IMR-90 (cell line): ENCODE data around the gene ITGAL. TPM values are rescaled to one million over a fixed set of nuclear protein-coding genes. Genes with fewer than 3 reads are reported as not detected.

Experiments used
- ATAC-seq: fragments of 200-7000 bp; cut with Tn5 transposase; 2 replicates; pipeline ENCODE4 v1.9.1; 2020; ENCODE audit warnings: low read depth, mild to moderate bottlenecking, moderate library complexity
- BruUV-seq: library from RNA; stranded (reverse); fragments of 400-500 nt; replicated peaks from 2 replicates; lab custom pipeline; 2021; lab: Mats Ljungman, UMichigan
- CTCF ChIA-PET: fragments of 300-600 bp; formaldehyde crosslinking; extraction: SDS; loops from one replicate; lab custom pipeline; 2021; ENCODE audit warnings: antibody characterized with exemption; lab: Yijun Ruan, JAX
- POLR2A ChIA-PET: fragments of 300-600 bp; sonication (Branson Sonifier 250); formaldehyde crosslinking; loops from one replicate; lab custom pipeline; 2022; ENCODE audit warnings: antibody characterized with exemption; ENCODE audit not compliant: unreplicated experiment; lab: Charles Lee
- DNase-seq: peaks from one replicate; pipeline ENCODE4 v3.0.0; 2013
- H2AFZ ChIP-seq: replicated peaks from 2 replicates; pipeline ENCODE3; 2013; ENCODE audit warnings: low read length, mild to moderate bottlenecking; ENCODE audit not compliant: poor library complexity
- H2AK5ac ChIP-seq: 2 replicates; pipeline ENCODE4 v1.6.1; 2013; ENCODE audit warnings: low read depth, low read length, inconsistent platforms
- H2AK9ac ChIP-seq: replicated peaks from 2 replicates; pipeline ENCODE3; 2013; ENCODE audit warnings: mild to moderate bottlenecking, low read depth, low read length, moderate library complexity; ENCODE audit not compliant: poor library complexity
- H2BK120ac ChIP-seq: 2 replicates; pipeline ENCODE4 v1.6.1; 2013; ENCODE audit warnings: low read depth, low read length, inconsistent platforms
- H2BK15ac ChIP-seq: 3 replicates; pipeline ENCODE4 v1.6.1; 2013; ENCODE audit warnings: low read depth, low read length, inconsistent platforms
- H2BK20ac ChIP-seq: 2 replicates; pipeline ENCODE4 v1.6.1; 2013; ENCODE audit warnings: low read depth, mild to moderate bottlenecking, inconsistent platforms, low read length, moderate library complexity
- H2BK5ac ChIP-seq: 2 replicates; pipeline ENCODE4 v1.6.1; 2013; ENCODE audit warnings: mild to moderate bottlenecking, low read depth, low read length, inconsistent platforms; ENCODE audit not compliant: poor library complexity, severe bottlenecking
- H3K14ac ChIP-seq: replicated peaks from 2 replicates; pipeline ENCODE4 v1.6.1; 2013; ENCODE audit warnings: low read depth, low read length, inconsistent platforms
- H3K18ac ChIP-seq: 2 replicates; pipeline ENCODE4 v1.6.1; 2013; ENCODE audit warnings: low read depth, low read length, control low read depth
- H3K23ac ChIP-seq: 2 replicates; pipeline ENCODE4 v1.6.1; 2013; ENCODE audit warnings: low read depth, low read length, inconsistent platforms
- H3K27ac ChIP-seq: 2 replicates; pipeline ENCODE4 v1.5.1; 2013; ENCODE audit warnings: mild to moderate bottlenecking, control low read depth, low read length; ENCODE audit not compliant: insufficient read depth
- H3K27me3 ChIP-seq: 2 replicates; pipeline ENCODE4 v1.6.1; 2013; ENCODE audit warnings: low read length; ENCODE audit not compliant: control insufficient read depth, insufficient read depth
- H3K36me3 ChIP-seq: 2 replicates; pipeline ENCODE4 v1.6.1; 2013; ENCODE audit warnings: low read length, mixed read lengths; ENCODE audit not compliant: control insufficient read depth, insufficient read depth
- H3K4ac ChIP-seq: 2 replicates; pipeline ENCODE4 v1.6.1; 2013; ENCODE audit warnings: low read depth, low read length, inconsistent platforms
- H3K4me1 ChIP-seq: 2 replicates; pipeline ENCODE4 v1.6.1; 2013; ENCODE audit warnings: low read length, mixed read lengths; ENCODE audit not compliant: control insufficient read depth, insufficient read depth
- H3K4me2 ChIP-seq: 2 replicates; pipeline ENCODE4 v1.6.1; 2013; ENCODE audit warnings: low read depth, mild to moderate bottlenecking, control low read depth, low read length, moderate library complexity
- H3K4me3 ChIP-seq: 2 replicates; pipeline ENCODE4 v1.5.1; 2013; ENCODE audit warnings: low read depth, mild to moderate bottlenecking, control low read depth, low read length, moderate library complexity; ENCODE audit not compliant: insufficient read depth
- H3K56ac ChIP-seq: 2 replicates; pipeline ENCODE4 v1.6.1; 2013; ENCODE audit warnings: low read length, inconsistent platforms; ENCODE audit not compliant: insufficient read depth; ENCODE audit errors: extremely low read depth
- H3K79me1 ChIP-seq, 2 experiments: 2 replicates each; pipeline ENCODE4 v1.6.1; 2013; ENCODE audit warnings: low read length in 2 of 2, inconsistent platforms in 1 of 2, low read depth in 1 of 2
- H3K9ac ChIP-seq: 2 replicates; pipeline ENCODE4 v1.6.1; 2013; ENCODE audit warnings: low read depth, low read length, control low read depth
- H3K9me1 ChIP-seq: 2 replicates; pipeline ENCODE4 v1.6.1; 2013; ENCODE audit warnings: low read length, inconsistent platforms; ENCODE audit not compliant: insufficient read depth
- H3K9me3 ChIP-seq: 2 replicates; pipeline ENCODE4 v1.6.1; 2013; ENCODE audit warnings: low read length; ENCODE audit not compliant: control insufficient read depth, insufficient read depth
- H4K20me1 ChIP-seq: 2 replicates; pipeline ENCODE4 v1.6.1; 2013; ENCODE audit warnings: low read length, inconsistent platforms; ENCODE audit not compliant: insufficient read depth
- H4K5ac ChIP-seq: 2 replicates; pipeline ENCODE4 v1.6.1; 2013; ENCODE audit warnings: mild to moderate bottlenecking, low read depth, low read length, control low read depth
- H4K8ac ChIP-seq, 2 experiments: 2 replicates each; pipeline ENCODE4 v1.6.1; 2013; ENCODE audit warnings: low read depth in 2 of 2, low read length in 2 of 2, control low read depth in 1 of 2, inconsistent platforms in 1 of 2
- H4K91ac ChIP-seq: 2 replicates; pipeline ENCODE4 v1.6.1; 2013; ENCODE audit warnings: low read depth, low read length, inconsistent platforms; ENCODE audit not compliant: insufficient read depth
- BHLHE40 ChIP-seq: fragments of 150-350 bp; IDR thresholded peaks from 2 replicates; pipeline ENCODE4 v1.6.1; 2016; ENCODE audit warnings: mild to moderate bottlenecking, low read depth, low read length
- CEBPB ChIP-seq: IDR thresholded peaks from 2 replicates; pipeline ENCODE4 v1.6.1; 2012; ENCODE audit warnings: low read depth, low read length, improper control_type of control experiment
- FOS ChIP-seq: fragments of 150-350 bp; IDR thresholded peaks from 2 replicates; pipeline ENCODE4 v1.6.1; 2016; ENCODE audit warnings: low read depth, low read length
- MAZ ChIP-seq: IDR thresholded peaks from 2 replicates; pipeline ENCODE4 v1.6.1; 2012; ENCODE audit warnings: low read depth, mild to moderate bottlenecking, low read length, improper control_type of control experiment, moderate library complexity, borderline replicate concordance
- MXI1 ChIP-seq: IDR thresholded peaks from 2 replicates; pipeline ENCODE4 v1.6.1; 2012; ENCODE audit warnings: low read depth, mild to moderate bottlenecking, low read length, moderate library complexity, borderline replicate concordance
- NFE2L2 ChIP-seq: fragments of 150-350 bp; IDR thresholded peaks from 2 replicates; pipeline ENCODE4 v1.6.1; 2016; ENCODE audit warnings: low read depth, mild to moderate bottlenecking, low read length
- POLR2A ChIP-seq: IDR thresholded peaks from 2 replicates; pipeline ENCODE4 v1.6.1; 2012; ENCODE audit warnings: mild to moderate bottlenecking, low read depth, low read length
- RAD21 ChIP-seq: IDR thresholded peaks from 2 replicates; pipeline ENCODE4 v1.6.1; 2012; ENCODE audit warnings: low read length, improper control_type of control experiment
- RCOR1 ChIP-seq: IDR thresholded peaks from 2 replicates; pipeline ENCODE4 v1.6.1; 2012; ENCODE audit warnings: mild to moderate bottlenecking, low read length, improper control_type of control experiment; ENCODE audit not compliant: insufficient replicate concordance
- RFX5 ChIP-seq: IDR thresholded peaks from 2 replicates; pipeline ENCODE4 v1.8.0; 2012; ENCODE audit warnings: low read depth, mild to moderate bottlenecking, low read length, moderate library complexity
- SMC3 ChIP-seq: fragments of 150-350 bp; IDR thresholded peaks from 2 replicates; pipeline ENCODE4 v1.6.1; 2016; ENCODE audit warnings: low read depth, mild to moderate bottlenecking, antibody characterized with exemption, low read length, moderate library complexity
- WGBS, 2 experiments: methylation state at CpG; one replicate each; pipeline versions ENCODE4 v1.1.5 to v1.1.7; 2013; ENCODE audit warnings: missing lambda C conversion rate in 2 of 2; ENCODE audit not compliant: insufficient read length in 1 of 2; ENCODE audit errors: extremely low coverage in 2 of 2; 5-methylcytosine and 5-hydroxymethylcytosine counted together
- dilution Hi-C: fragments of 300-500 bp; cut with HindIII; formaldehyde crosslinking; loops from one replicate; pipeline ENCODE4 v1.14.3; 2018; ENCODE audit warnings: low sequenced_read_pairs; ENCODE audit not compliant: unreplicated experiment
- in situ Hi-C: fragments of 300-500 bp; cut with MboI; formaldehyde crosslinking; loops from 3 replicates; pipeline ENCODE4 v1.14.3; 2019; ENCODE audit warnings: low sequenced_read_pairs, inconsistent platforms, mixed read lengths
- intact Hi-C: fragments of 100-400 bp; cut with micrococcal nuclease; formaldehyde crosslinking; loops from 2 replicates; pipeline ENCODE4 v1.10.0; 2022
- polyA plus RNA-seq, 3 experiments: library from polyadenylated mRNA; depleted of rRNA; stranded (reverse); fragments of >200 nt; gene quantifications; 2 replicates each; pipeline ENCODE4 v1.2.3, GENCODE V29; 2012; ENCODE audit warnings: low replicate concordance in 1 of 3
- total RNA-seq: library from RNA; depleted of rRNA; stranded (reverse); fragments of >200 nt; gene quantifications from 2 replicates; pipeline ENCODE4 v1.2.3, GENCODE V29; 2012
- TF ChIP-seq, protein P1 (sequence below): fragments of 150-350 bp; IDR thresholded peaks from 2 replicates; pipeline ENCODE4 v1.6.1; 2016; ENCODE audit warnings: low read depth, mild to moderate bottlenecking, low read length, moderate library complexity, borderline replicate concordance
- TF ChIP-seq, protein P2 (sequence below): conservative IDR thresholded peaks from 2 replicates; pipeline ENCODE4 v1.5.1; 2012; ENCODE audit warnings: mild to moderate bottlenecking, low read depth, low read length, improper control_type of control experiment

The ITGAL gene
- total and polyA plus RNA-seq, 2 of the 4 experiments (the other 2 are of a cell fraction), result not detected

DNA sequence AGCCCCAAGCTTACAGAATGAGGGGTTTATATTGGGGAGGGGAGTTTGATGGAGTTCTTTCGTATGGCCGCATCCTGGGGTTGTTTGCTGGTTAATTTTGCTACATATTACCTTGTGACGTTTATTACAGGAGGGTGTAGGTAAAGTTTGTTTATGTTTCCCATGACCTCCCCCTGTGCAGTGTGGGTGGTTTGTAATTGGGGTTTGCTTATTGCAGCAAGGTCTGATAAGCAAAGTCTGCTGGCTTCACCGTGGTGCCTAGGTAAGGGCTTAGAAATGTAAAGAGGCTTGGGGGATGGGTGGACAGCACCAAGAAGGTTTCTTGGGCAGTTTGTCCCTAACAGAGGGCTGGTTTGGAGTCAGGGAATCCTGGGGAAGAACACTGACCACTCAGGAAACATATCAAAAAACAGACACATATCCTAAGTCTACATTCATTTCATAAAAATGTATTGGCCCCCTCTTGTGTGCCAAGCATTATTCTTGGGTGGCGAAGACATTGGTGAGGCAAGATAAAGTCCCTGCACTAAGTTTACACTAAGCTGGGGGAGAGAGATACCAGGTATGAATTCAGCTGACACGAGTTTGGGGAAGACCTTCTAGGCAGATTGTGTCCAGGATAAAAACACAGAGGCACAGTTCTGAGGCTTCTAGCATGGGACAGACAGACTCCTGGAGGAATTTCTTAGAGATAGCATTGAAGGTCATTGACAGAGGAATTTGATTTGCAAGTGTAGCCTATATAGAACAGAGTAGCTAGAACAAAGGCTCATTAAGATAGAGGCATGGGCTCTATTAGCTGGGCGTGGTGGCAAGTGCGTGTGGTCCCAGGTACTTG lies 76.1 kb downstream of the ITGAL start:
- TF ChIP-seq RAD21 (no peak), RCOR1 (no peak), RFX5 (no peak), SMC3 (no peak), FOS (no peak), POLR2A (no peak), BHLHE40 (no peak), MXI1 (no peak), NFE2L2 (no peak), MAZ (no peak), CEBPB (no peak)
- TF ChIP-seq, protein P1, sequence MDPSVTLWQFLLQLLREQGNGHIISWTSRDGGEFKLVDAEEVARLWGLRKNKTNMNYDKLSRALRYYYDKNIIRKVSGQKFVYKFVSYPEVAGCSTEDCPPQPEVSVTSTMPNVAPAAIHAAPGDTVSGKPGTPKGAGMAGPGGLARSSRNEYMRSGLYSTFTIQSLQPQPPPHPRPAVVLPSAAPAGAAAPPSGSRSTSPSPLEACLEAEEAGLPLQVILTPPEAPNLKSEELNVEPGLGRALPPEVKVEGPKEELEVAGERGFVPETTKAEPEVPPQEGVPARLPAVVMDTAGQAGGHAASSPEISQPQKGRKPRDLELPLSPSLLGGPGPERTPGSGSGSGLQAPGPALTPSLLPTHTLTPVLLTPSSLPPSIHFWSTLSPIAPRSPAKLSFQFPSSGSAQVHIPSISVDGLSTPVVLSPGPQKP, result no peak
- TF ChIP-seq, protein P2, sequence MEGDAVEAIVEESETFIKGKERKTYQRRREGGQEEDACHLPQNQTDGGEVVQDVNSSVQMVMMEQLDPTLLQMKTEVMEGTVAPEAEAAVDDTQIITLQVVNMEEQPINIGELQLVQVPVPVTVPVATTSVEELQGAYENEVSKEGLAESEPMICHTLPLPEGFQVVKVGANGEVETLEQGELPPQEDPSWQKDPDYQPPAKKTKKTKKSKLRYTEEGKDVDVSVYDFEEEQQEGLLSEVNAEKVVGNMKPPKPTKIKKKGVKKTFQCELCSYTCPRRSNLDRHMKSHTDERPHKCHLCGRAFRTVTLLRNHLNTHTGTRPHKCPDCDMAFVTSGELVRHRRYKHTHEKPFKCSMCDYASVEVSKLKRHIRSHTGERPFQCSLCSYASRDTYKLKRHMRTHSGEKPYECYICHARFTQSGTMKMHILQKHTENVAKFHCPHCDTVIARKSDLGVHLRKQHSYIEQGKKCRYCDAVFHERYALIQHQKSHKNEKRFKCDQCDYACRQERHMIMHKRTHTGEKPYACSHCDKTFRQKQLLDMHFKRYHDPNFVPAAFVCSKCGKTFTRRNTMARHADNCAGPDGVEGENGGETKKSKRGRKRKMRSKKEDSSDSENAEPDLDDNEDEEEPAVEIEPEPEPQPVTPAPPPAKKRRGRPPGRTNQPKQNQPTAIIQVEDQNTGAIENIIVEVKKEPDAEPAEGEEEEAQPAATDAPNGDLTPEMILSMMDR, result no peak
- H2AK9ac ChIP-seq, result no peak overlapping the region
- no peak overlapping the region for H3K4ac ChIP-seq
- H3K4me3 ChIP-seq, result no peak overlapping the region
- no peak overlapping the region for H4K91ac ChIP-seq
- no peaks in the 10 kb centered on the region for H4K20me1 ChIP-seq
- intact Hi-C loops (no loop called here), dilution Hi-C loops (no loop called here), in situ Hi-C loops (no loop called here)
- H3K27ac ChIP-seq, result no peak overlapping the region
- CTCF ChIA-PET, result interaction anchor here (0.6 kb wide), 1 partner anchor 48 kb away, joined by 3 read pairs; no protein-coding TSS in a partner anchor
- no peak overlapping the region for H2BK15ac ChIP-seq
- H3K56ac ChIP-seq, result no peak overlapping the region
- no peak overlapping the region for H4K5ac ChIP-seq
- peaks cover 7 to 13% of the 10 kb centered on the region in 2 experiments; a peak in 2 of 4 replicates for H3K79me1 ChIP-seq
- H3K9ac ChIP-seq, result no peak overlapping the region
- H3K27me3 ChIP-seq, result no peaks in the 10 kb centered on the region
- DNase-seq (no peak), ATAC-seq (peak; percentile 36; the same call in 1 of the 2 replicates)
- peaks cover 4% of the 10 kb centered on the region; the same call in 1 of the 2 replicates for H3K36me3 ChIP-seq
- POLR2A ChIA-PET, result no interaction called here
- H3K14ac ChIP-seq, result no peak overlapping the region
- H3K18ac ChIP-seq, result no peak overlapping the region
- H4K8ac ChIP-seq, result no peak overlapping the region
- H3K9me1 ChIP-seq, result peaks cover 6% of the 10 kb centered on the region; the same call in 1 of the 2 replicates
- no peak overlapping the region for H3K4me2 ChIP-seq
- H3K4me1 ChIP-seq, result peaks cover 6% of the 10 kb centered on the region
- no peak overlapping the region for H2BK120ac ChIP-seq
- no peaks in the 10 kb centered on the region for H3K9me3 ChIP-seq
- H2BK20ac ChIP-seq, result no peak overlapping the region
- H2BK5ac ChIP-seq, result no peak overlapping the region
- no peak overlapping the region for H2AK5ac ChIP-seq
- no peak overlapping the region for H3K23ac ChIP-seq
- WGBS, 2 experiments, result 40% methylated on average over 1 of the region's 8 CpGs; no CpG with 5 or more reads in 1 of the 2 experiments
- H2AFZ ChIP-seq, result no peak overlapping the region
- BruUV-seq, result no TSS peak
